HG03442 (cell line): ENCODE results near the gene KRTAP20-1.

ENCODE experiments used
- ATAC-seq: cut with Tn5 transposase; IDR thresholded peaks from one replicate; pipeline ENCODE4 v1.9.1; 2021; ENCODE audit warnings: mild to moderate bottlenecking, moderate library complexity; ENCODE audit not compliant: unreplicated experiment

The KRTAP20-1 gene

GRCh38 chr21:30642564-30642963 lies 26.3 kb downstream of the KRTAP20-1 start, which contains the start of gene KRTAP20-3:
TSS of gene KRTAP20-3 (plus strand) at chr21:30642864.
- ATAC-seq: no peak

DNA sequence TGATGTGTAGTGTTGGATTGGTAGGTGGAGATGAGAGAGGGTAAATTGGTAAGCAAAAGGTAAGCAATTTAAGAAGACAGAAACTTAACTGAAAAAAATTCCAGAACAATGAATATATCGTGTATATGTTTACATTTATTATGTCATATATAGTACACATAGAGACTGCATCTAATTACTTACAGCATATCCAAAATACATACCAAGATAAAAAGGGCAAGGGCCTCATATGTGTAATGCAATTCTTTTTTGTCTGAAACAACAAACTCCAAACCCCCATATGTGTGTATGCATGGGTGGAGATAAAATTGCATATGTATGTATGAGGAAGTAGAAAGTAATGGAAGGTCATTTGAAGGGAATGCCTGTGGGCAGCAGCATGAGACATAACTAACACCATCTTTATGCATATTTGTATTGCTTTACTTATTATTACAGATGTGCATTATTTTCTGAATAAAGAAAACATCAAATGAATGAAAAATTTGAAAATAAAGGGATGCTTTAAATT lies 30.7 kb downstream of the KRTAP20-1 start:
- ATAC-seq: no peak

- ATAC-seq: no peak
Observed at GRCh38 chr21:30652891-30653290, 36.7 kb downstream of the KRTAP20-1 start.
